Small intestine (tissue), 7 donors: ENCODE results near the gene NXPH3. TPM values are rescaled to one million over a fixed set of nuclear protein-coding genes. Genes with fewer than 3 reads are reported as not detected.

Experiments
- DNase-seq, 2 donors: peaks; one replicate each; pipeline versions ENCODE4 v3.0.0 to v3.0.0-alpha.2; 2013
- FAIRE-seq: peaks from 2 replicates; lab custom pipeline; 2012; peaks lifted over from hg19 to GRCh38; lab: Jason Lieb, UNC
- H3K27ac ChIP-seq, 3 donors: one replicate each; pipeline ENCODE4 v1.5.1; 2013; ENCODE audit warnings: low read length in 2 of 3, mild to moderate bottlenecking in 2 of 3, control low read depth in 1 of 3, inconsistent platforms in 1 of 3, low read depth in 1 of 3, moderate library complexity in 1 of 3
- H3K27me3 ChIP-seq, 3 donors: one replicate each; pipeline ENCODE4 v1.6.1; 2013; ENCODE audit warnings: low read length in 3 of 3, inconsistent platforms in 1 of 3; ENCODE audit not compliant: control insufficient read depth in 3 of 3, insufficient read depth in 3 of 3
- H3K36me3 ChIP-seq, 3 donors: one replicate each; pipeline ENCODE4 v1.6.1; 2013; ENCODE audit warnings: low read length in 3 of 3, inconsistent platforms in 1 of 3, low read depth in 1 of 3, mild to moderate bottlenecking in 1 of 3, moderate library complexity in 1 of 3; ENCODE audit not compliant: control insufficient read depth in 3 of 3, insufficient read depth in 2 of 3
- H3K4me1 ChIP-seq, 3 donors: one replicate each; pipeline ENCODE4 v1.6.1; 2013; ENCODE audit warnings: low read length in 2 of 3, inconsistent platforms in 1 of 3, low read depth in 1 of 3, mild to moderate bottlenecking in 1 of 3, moderate library complexity in 1 of 3; ENCODE audit not compliant: control insufficient read depth in 3 of 3, insufficient read depth in 2 of 3
- H3K4me3 ChIP-seq, 3 donors: one replicate each; pipeline ENCODE4 v1.5.1; 2013; ENCODE audit warnings: low read length in 3 of 3, control low read depth in 1 of 3, inconsistent platforms in 1 of 3, low read depth in 1 of 3, mild to moderate bottlenecking in 1 of 3, moderate library complexity in 1 of 3
- H3K9me3 ChIP-seq, 2 donors: one replicate each; pipeline ENCODE4 v1.6.1; 2013; ENCODE audit warnings: low read depth in 1 of 2, low read length in 1 of 2; ENCODE audit not compliant: control insufficient read depth in 2 of 2, insufficient read depth in 1 of 2
- WGBS, 3 donors: extraction: QIAGEN DNeasy Blood & Tissue Kit; methylation state at CpG; one replicate each; pipeline ENCODE4 v1.1.7; 2013; 5-methylcytosine and 5-hydroxymethylcytosine counted together
- polyA plus RNA-seq, 4 donors: library from polyadenylated mRNA; stranded (reverse) in 3 of 4; unstranded in 1 of 4; fragments of 200-250 nt in 3 of 4; fragments of 120-200 nt in 1 of 4; gene quantifications; one replicate each; pipeline versions ENCODE4 v1.2.1 to v1.2.3, GENCODE V29; 2013
- donor health status: healthy with polysubstance abuse.
- donor health status: control.
- donor health status: control.
- donor health status: Bipolar disorder and iron deficiency.
- donor health status: healthy.

Gene NXPH3
- polyA plus RNA-seq, 4 donors, result 0.31 to 2.3 TPM; not detected in 2

DNA sequence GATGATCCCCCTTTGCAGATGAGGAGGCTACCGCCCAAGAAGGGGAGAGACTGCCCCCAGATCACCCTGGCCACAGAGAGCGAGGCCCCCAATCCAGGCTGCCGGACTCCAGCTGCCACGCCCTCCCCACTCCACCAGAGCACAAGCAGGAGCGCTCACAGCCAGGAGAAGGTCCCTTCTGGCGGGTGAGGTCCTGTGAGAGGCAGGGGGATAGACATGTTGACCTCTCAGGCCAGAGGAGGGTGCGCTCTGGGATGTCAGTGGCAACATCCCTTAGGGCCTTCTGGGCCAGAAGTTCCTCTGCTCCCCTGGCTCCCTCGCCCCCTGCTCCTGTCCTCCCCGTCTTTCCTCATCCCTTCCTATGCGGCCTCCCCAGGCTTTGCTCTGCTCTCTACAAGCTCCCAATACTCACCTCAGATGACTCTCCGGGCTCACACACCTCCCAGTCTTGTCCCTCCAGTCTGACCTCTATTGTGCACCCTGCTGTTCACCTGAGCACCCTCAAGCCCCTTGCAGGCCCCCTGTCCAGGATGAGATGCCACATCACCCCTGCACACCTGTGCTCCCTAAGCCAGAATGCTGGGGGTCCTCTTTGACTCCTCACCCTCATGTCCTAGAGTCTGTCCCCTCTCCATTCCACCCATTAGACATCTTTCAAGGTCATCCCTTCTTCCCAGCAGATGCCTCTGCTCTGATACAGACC, 5.0 kb upstream of the NXPH3 start:
- H3K9me3 ChIP-seq, result no peaks in the 10 kb centered on the region
- H3K4me1 ChIP-seq, result peaks cover 0 to 21% (median 3%) of the 10 kb centered on the region in 3 donors
- WGBS, 3 donors, result 26 to 56% (median 32%) methylated on average over 10 to 11 of the region's 11 CpGs
- H3K4me3 ChIP-seq, result no peak overlapping the region
- FAIRE-seq (no peak), DNase-seq (no peak)
- H3K27ac ChIP-seq, result no peak overlapping the region
- peaks cover 1 to 68% (median 9%) of the 10 kb centered on the region in 3 donors for H3K27me3 ChIP-seq
- no peaks in the 10 kb centered on the region for H3K36me3 ChIP-seq

DNA sequence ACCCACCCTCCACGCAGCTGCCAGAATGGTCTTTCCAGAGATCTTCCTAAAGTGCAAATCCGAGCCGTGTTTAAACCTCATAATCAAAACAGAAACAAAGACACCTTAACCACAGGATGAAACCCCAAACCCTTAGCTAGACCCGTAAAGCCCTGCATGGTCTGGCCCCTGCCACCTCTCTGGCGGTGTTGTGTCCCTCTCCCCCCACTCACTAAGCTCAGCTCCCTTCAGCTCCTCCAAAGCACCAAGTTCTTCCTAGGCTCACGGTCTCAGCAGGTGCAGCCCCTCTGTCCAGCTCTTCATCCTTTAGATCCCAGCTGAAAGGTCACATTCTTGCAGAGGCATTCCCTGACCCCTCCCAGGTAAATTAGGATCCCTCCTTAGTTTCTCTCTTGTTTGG, 4.4 kb upstream of the NXPH3 start:
- Histone ChIP-seq H3K27ac (no peak overlapping the region), H3K36me3 (no peaks in the 10 kb centered on the region), H3K4me3 (no peak overlapping the region), H3K9me3 (no peaks in the 10 kb centered on the region), H3K4me1 (peaks cover 3 to 17% (median 4%) of the 10 kb centered on the region in 3 donors), H3K27me3 (peaks cover 1 to 71% (median 13%) of the 10 kb centered on the region in 3 donors)
- 18 to 46% (median 29%) methylated on average over 6 of the region's 6 CpGs for WGBS, 3 donors
- no peak for FAIRE-seq
- DNase-seq, result no peak

DNA sequence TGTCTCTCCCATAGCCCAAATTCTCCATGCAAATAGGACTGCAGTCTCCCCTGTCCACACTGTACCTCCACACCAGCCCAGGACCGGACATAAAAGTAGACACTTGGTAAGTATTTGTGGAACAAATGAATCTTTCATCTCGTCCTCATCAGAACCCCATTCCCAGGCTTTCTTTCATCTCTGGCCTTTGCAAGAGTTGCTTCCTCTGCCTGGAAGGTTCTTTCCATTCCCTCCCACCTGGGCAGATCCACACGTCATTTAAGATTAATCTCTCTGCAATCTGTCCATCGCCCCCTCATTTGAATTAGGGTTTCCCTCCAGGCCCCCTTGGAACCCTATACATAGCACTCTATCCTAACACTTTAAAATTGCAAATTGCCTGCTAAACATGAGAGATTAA, 3.9 kb upstream of the NXPH3 start:
- Histone ChIP-seq H3K4me1 (peaks cover 3 to 17% (median 4%) of the 10 kb centered on the region in 3 donors), H3K36me3 (no peaks in the 10 kb centered on the region), H3K9me3 (no peaks in the 10 kb centered on the region), H3K4me3 (no peak overlapping the region), H3K27me3 (peaks cover 1 to 74% (median 13%) of the 10 kb centered on the region in 3 donors), H3K27ac (no peak overlapping the region)
- 39 to 45% (median 43%) methylated on average over 4 of the region's 4 CpGs for WGBS, 3 donors
- DNase-seq (no peak), FAIRE-seq (no peak)

DNA sequence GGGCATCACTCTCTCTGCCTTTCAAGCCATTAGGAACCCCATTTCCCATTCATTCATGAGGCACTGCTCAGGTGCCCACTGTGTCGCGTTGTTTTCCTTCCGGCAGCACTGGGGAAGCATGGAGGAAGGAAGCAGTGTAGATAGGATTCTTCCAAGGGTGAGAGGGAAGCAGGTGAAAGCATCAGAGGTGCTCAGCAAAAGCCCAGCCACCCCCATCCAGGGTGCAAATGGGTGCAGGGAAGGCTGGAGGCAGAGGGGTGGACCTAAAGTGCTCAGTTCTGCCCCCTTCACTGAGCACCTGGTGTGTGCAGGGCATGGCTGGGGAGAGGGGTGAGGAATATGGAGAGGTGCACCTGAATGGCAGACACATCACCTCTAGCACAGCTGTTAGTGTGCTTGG, 3.4 kb upstream of the NXPH3 start:
- Histone ChIP-seq H3K9me3 (no peaks in the 10 kb centered on the region), H3K27me3 (peaks cover 1 to 74% (median 13%) of the 10 kb centered on the region in 3 donors)

DNA sequence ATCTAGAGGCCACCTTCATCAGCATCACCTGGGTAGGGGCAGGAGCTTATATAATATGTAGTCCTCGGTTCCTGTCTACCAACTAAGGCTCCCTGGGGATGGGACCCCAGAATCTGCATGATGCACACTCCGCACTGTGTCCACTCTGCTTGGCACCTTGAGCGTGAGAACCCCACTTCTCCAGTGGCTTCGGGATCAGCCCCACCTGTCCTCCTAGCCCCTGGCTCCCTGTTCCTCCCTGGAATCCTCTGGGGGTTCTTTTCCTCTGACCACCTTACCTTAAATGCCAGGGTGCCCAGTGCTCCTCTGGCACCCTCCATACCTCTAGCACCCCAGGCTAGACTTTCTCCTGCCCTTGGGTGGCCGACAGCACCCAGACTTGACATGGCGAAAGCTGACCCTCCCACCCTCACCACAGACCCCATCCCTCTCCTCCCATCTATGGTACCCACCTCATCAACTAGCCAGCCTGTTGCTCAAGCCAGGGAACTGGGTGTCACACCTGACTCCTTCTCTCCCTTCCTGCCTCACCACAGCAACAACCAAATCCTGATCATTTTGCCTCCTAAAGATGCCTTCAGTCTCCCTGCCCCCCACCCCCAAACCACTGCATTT, 2.8 kb upstream of the NXPH3 start:
- 75 to 85% (median 75%) methylated on average over 6 of the region's 6 CpGs for WGBS, 3 donors

More for the DNA sequence above, 3.4 kb upstream of the NXPH3 start:
- Histone ChIP-seq H3K4me3 (no peak overlapping the region), H3K27ac (no peak overlapping the region), H3K4me1 (peaks cover 3 to 21% (median 4%) of the 10 kb centered on the region in 3 donors), H3K36me3 (no peaks in the 10 kb centered on the region)
- no peak for DNase-seq
- WGBS, 3 donors, result 66 to 83% (median 68%) methylated on average over 3 of the region's 3 CpGs
- FAIRE-seq, result no peak

DNA sequence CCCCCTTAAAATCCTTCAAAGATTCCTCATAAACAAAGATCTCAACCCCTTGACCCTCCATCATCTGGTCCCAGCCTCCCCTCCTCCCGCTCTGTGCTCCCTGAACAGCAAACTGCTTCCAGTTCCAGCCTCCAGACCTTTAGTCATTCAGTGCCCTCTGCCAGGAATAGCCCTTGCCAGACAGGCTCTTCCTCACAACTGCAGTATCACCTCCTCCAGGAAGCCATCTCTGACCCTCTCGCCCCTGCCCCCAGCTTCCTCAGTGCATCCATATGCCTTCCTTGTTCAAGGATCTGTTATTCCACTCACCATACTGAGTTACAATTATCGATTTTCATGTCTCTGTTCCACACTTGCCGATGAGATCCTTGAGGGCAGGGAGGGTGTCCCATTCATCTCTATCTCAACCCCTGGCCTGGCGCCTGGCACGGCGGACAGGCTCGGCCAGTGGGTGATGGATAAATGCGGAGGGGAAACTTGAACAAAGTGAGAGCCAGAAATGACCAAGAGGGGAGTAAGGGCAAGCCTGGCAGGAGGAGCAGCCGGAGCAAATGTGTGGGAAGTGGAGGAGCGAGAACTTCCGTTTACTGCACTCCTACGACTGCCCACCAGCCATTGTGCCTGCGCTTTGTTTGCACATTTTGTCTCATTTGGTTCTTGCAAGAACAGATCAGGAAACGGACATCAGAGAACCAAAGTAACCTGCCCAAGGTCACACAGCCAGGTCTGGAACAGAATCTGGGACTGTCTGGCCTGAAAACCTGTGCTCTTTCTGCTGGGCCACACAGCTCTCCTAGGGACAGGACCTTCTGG, 2.0 kb upstream of the NXPH3 start:
- no peaks in the 10 kb centered on the region for H3K36me3 ChIP-seq
- H3K27me3 ChIP-seq, result peaks cover 5 to 80% (median 13%) of the 10 kb centered on the region in 3 donors
- no peak for DNase-seq
- WGBS, 3 donors, result 54 to 64% (median 58%) methylated on average over 15 of the region's 15 CpGs
- no peak for FAIRE-seq
- no peak overlapping the region for H3K4me3 ChIP-seq
- no peaks in the 10 kb centered on the region for H3K9me3 ChIP-seq
- no peak overlapping the region for H3K27ac ChIP-seq
- H3K4me1 ChIP-seq, result peaks cover 3 to 14% (median 4%) of the 10 kb centered on the region in 3 donors

More for the DNA sequence above, 2.8 kb upstream of the NXPH3 start:
- Histone ChIP-seq H3K4me3 (no peak overlapping the region), H3K27me3 (peaks cover 5 to 75% (median 13%) of the 10 kb centered on the region in 3 donors), H3K9me3 (no peaks in the 10 kb centered on the region), H3K36me3 (no peaks in the 10 kb centered on the region), H3K27ac (no peak overlapping the region), H3K4me1 (peaks cover 3 to 19% (median 4%) of the 10 kb centered on the region in 3 donors)
- DNase-seq, result no peak
- no peak for FAIRE-seq

DNA sequence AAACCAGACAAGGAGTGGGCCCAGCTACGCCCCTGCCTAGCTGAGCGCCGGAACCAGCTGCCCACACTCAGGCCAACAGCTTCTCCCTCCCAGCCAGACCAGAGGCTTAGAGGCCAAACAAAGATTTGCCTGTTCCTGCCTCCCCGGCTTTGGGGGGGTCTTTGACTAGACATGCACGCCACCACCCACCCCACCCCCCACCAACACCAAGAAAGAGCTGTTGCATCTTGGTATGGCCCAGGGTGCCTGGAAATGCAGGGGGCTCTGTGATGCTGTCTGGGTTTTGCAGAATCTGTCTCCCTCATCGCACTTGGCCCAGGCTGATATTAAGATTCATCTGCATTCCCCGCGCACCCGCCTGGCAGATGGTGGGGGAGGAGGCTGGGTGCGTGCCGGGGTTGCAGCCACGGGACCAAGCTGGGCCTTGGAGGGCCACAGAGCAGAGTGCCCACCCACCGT, 1.3 kb upstream of the NXPH3 start:
- no peak for DNase-seq
- Histone ChIP-seq H3K27ac (no peak overlapping the region), H3K27me3 (peaks cover 5 to 80% (median 13%) of the 10 kb centered on the region in 3 donors)

More for the DNA sequence above, 1.3 kb upstream of the NXPH3 start:
- 27 to 59% (median 38%) methylated on average over 13 of the region's 13 CpGs for WGBS, 3 donors
- no peak for FAIRE-seq
- Histone ChIP-seq H3K4me3 (no peak overlapping the region), H3K36me3 (no peaks in the 10 kb centered on the region), H3K4me1 (peaks cover 3 to 14% (median 4%) of the 10 kb centered on the region in 3 donors), H3K9me3 (no peaks in the 10 kb centered on the region)
